ENCODE measurements around the gene ICAM1.
"Not testable (repeated sequence)": the region's sequence is repeated elsewhere in the genome, so short reads cannot be mapped to it uniquely, and the experiment has no call there.

Gene ICAM1

DNA sequence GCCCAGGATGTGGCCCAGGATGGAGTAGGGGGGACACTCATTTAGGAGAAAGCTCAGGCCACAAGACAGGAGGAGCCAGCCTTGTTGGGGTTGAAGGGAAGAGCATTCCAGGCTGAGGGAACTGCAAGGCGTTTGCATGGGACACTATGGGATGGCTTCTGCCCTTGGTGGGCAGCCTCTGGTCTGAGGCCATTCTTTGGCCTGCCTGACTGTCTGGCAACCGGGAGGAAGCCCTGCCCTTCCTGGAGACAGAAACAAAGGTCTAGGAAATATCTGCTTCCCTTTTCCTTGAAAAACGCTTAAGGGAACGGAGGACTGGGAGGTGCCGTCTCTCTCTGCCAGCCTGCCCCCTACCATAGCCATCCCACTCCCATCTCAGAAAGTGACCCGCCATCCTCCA lies 2.8 kb upstream of the ICAM1 start:
- Histone ChIP-seq H3K4me1 (ENCODE audit: control insufficient read depth, insufficient read depth, low read length) (peaks cover 18% of the 10 kb centered on the region), H3K4me3 (ENCODE audit: low read length) (no peak overlapping the region), H3K9ac (ENCODE audit: low read length) (no peak overlapping the region), H3K27me3 (ENCODE audit: control insufficient read depth, insufficient read depth, low read length) (peaks cover 26% of the 10 kb centered on the region), H3K36me3 (ENCODE audit: control insufficient read depth, insufficient read depth, low read length) (no peaks in the 10 kb centered on the region), H3K9me3 (ENCODE audit: control insufficient read depth, low read length) (no peaks in the 10 kb centered on the region)

DNA sequence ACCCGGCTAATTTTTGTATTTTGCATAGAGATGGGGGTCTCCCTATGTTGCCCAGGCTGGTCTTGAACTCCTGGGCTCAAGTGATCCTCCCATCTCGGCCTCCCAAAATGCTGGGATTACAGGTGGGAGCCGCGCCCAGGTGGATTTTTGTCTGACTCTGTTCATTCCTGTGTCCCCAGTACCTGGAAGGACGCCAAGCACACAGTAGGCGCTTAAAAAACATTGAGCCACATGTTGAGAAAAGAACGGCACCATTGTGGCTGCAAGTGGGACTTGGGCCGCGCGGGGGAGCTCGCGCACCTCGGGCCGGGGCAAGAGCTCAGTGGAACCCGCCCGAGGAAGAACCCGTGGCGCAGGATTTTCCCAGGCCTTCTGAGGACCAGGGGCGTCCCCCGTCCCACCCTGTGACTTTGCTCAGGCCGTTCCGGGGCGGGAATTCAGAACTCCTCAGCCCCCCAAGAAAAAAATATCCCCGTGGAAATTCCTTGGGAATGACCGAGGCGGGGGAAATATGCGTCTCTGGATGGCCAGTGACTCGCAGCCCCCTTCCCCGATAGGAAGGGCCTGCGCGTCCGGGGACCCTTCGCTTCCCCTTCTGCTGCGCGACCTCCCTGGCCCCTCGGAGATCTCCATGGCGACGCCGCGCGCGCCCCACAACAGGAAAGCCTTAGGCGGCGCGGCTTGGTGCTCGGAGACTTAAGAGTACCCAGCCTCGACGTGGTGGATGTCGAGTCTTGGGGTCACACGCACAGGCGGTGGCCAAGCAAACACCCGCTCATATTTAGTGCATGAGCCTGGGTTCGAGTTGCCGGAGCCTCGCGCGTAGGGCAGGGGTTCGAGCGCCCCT lies 1.4 kb upstream of the ICAM1 start:
- Histone ChIP-seq H3K27me3 (ENCODE audit: control insufficient read depth, insufficient read depth, low read length) (peaks cover 26% of the 10 kb centered on the region), H3K4me1 (ENCODE audit: control insufficient read depth, insufficient read depth, low read length) (peaks cover 18% of the 10 kb centered on the region), H3K9ac (ENCODE audit: low read length) (peak overlapping the region; percentile 49), H3K36me3 (ENCODE audit: control insufficient read depth, insufficient read depth, low read length) (no peaks in the 10 kb centered on the region), H3K4me3 (ENCODE audit: low read length) (peak overlapping the region; percentile 19), H3K9me3 (ENCODE audit: control insufficient read depth, low read length) (no peaks in the 10 kb centered on the region)

DNA sequence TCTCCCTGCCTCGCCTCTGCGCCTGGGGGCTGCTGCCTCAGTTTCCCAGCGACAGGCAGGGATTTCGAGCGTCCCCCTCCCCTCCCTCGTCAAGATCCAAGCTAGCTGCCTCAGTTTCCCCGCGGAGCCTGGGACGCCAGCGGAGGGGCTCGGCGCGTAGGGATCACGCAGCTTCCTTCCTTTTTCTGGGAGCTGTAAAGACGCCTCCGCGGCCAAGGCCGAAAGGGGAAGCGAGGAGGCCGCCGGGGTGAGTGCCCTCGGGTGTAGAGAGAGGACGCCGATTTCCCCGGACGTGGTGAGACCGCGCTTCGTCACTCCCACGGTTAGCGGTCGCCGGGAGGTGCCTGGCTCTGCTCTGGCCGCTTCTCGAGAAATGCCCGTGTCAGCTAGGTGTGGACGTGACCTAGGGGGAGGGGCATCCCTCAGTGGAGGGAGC lies 722 bp upstream of the ICAM1 start:
- no peaks in the 10 kb centered on the region for H3K36me3 ChIP-seq (ENCODE audit: control insufficient read depth, insufficient read depth, low read length)
- H3K9ac ChIP-seq (ENCODE audit: low read length): peak overlapping the region; percentile 49
- H3K4me1 ChIP-seq (ENCODE audit: control insufficient read depth, insufficient read depth, low read length): peaks cover 18% of the 10 kb centered on the region
- peak overlapping the region; percentile 19 for H3K4me3 ChIP-seq (ENCODE audit: low read length)
- peaks cover 26% of the 10 kb centered on the region for H3K27me3 ChIP-seq (ENCODE audit: control insufficient read depth, insufficient read depth, low read length)
- H3K9me3 ChIP-seq (ENCODE audit: control insufficient read depth, low read length): no peaks in the 10 kb centered on the region

DNA sequence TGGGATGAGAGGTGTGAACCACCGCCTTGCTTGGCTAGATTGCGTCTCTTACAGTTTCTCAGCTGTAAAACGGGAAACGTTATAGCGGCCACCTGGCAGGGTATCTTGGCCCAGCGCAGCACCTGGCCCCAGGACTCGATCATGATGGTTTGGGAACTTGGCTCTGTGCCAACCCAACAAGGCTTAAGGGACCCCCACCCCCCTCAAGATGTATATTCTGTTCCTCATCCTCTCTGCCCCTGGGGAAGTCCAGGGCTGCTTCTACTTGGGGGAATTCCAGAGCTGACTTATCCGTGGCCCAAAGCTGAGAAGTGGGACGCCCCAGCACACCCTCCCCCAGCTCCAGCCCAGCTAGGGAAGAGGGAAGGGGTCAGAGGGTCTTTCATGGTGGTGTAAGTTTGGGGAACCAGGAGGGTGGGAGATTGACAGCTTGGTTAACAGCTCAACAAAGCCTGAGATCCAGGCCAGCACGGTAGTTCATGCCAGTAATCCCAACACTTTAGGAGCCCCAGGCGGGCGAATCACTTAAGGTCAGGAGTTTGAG lies 695 bp downstream of the ICAM1 start:
- Histone ChIP-seq H3K4me3 (ENCODE audit: low read length) (no peak overlapping the region), H3K9me3 (ENCODE audit: control insufficient read depth, low read length) (no peaks in the 10 kb centered on the region), H3K36me3 (ENCODE audit: control insufficient read depth, insufficient read depth, low read length) (no peaks in the 10 kb centered on the region), H3K27me3 (ENCODE audit: control insufficient read depth, insufficient read depth, low read length) (peaks cover 26% of the 10 kb centered on the region), H3K9ac (ENCODE audit: low read length) (peak overlapping the region; percentile 49), H3K4me1 (ENCODE audit: control insufficient read depth, insufficient read depth, low read length) (peaks cover 18% of the 10 kb centered on the region)

DNA sequence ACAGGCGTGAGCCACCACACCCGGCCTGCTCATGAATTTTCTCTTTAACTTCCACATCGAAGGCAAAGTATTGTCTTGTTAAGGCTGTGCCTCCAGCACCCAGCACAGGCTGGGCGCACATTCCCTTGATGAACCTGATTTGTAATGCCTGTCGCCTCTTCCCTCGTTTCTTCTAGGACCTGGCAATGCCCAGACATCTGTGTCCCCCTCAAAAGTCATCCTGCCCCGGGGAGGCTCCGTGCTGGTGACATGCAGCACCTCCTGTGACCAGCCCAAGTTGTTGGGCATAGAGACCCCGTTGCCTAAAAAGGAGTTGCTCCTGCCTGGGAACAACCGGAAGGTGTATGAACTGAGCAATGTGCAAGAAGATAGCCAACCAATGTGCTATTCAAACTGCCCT lies 3.7 kb downstream of the ICAM1 start:
- Histone ChIP-seq H3K9me3 (ENCODE audit: control insufficient read depth, low read length) (no peaks in the 10 kb centered on the region), H3K4me1 (ENCODE audit: control insufficient read depth, insufficient read depth, low read length) (peaks cover 17% of the 10 kb centered on the region), H3K4me3 (ENCODE audit: low read length) (no peak overlapping the region), H3K27me3 (ENCODE audit: control insufficient read depth, insufficient read depth, low read length) (peaks cover 24% of the 10 kb centered on the region), H3K36me3 (ENCODE audit: control insufficient read depth, insufficient read depth, low read length) (no peaks in the 10 kb centered on the region), H3K9ac (ENCODE audit: low read length) (no peak overlapping the region)

DNA sequence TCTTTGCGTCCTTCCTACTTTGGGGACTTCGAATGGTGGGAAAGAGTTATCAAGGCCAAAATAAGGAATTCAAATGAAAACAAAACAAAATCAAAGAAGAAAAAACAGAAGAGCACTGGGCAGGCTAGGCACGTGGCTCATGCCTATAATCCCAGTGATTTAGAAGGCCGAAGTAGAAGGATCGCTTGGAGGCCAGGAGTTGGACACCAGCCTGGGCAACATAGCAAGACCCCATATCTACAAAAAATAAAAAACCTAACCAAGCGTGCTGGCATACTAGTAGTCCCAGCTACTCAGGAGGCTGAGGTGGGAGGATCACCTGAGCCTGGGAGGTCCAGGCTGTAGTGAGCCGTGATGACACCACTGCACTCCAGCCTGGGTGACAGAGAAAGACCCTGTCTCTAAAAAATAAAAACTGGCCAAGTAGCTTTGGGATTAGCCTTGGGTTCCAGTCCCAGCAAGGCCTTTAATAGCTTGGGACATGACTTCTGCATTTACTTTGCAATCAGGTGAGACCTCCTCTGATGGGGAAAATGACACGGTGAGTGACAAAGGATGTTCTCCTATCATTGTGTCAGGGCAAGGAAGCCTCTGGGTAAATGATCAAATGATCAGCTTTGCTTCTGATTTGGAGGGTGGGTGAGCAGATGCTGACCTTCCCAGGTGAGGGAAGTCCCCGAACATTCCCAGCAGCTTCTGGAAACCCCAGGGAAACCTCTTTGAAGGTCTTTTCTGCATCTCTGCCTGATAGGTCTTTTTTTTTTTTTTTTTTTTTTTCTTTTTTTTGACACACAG lies 7.1 kb downstream of the ICAM1 start:
- H3K27me3 ChIP-seq (ENCODE audit: control insufficient read depth, insufficient read depth, low read length): no peaks in the 10 kb centered on the region
- H3K9ac ChIP-seq (ENCODE audit: low read length): no peak overlapping the region
- H3K9me3 ChIP-seq (ENCODE audit: control insufficient read depth, low read length): no peaks in the 10 kb centered on the region
- no peaks in the 10 kb centered on the region for H3K4me1 ChIP-seq (ENCODE audit: control insufficient read depth, insufficient read depth, low read length)
- H3K4me3 ChIP-seq (ENCODE audit: low read length): no peak overlapping the region
- no peaks in the 10 kb centered on the region for H3K36me3 ChIP-seq (ENCODE audit: control insufficient read depth, insufficient read depth, low read length)

DNA sequence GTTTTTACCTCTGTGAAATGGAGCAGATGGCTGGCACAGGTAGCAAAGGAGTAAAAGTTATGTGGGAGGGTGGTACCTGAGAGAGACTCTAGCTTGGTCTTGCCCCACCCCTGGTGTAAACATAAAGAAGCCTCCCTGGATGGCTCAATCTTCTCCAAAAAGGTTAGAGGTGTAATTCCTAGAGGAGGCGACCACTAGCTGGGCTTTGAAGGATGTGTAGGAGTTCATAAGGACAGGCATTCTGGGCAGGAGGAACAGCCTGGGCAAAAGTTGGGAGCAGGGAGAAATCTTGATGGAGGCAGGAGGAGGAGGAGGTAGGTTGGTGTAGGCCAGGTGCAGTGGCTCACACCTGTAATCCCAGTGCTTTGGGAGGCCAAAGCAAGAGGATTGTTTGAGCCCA lies 8.0 kb downstream of the ICAM1 start:
- Histone ChIP-seq H3K9me3 (ENCODE audit: control insufficient read depth, low read length) (no peaks in the 10 kb centered on the region), H3K27me3 (ENCODE audit: control insufficient read depth, insufficient read depth, low read length) (no peaks in the 10 kb centered on the region), H3K36me3 (ENCODE audit: control insufficient read depth, insufficient read depth, low read length) (no peaks in the 10 kb centered on the region), H3K4me3 (ENCODE audit: low read length) (no peak overlapping the region), H3K9ac (ENCODE audit: low read length) (no peak overlapping the region), H3K4me1 (ENCODE audit: control insufficient read depth, insufficient read depth, low read length) (peaks cover 4% of the 10 kb centered on the region)

DNA sequence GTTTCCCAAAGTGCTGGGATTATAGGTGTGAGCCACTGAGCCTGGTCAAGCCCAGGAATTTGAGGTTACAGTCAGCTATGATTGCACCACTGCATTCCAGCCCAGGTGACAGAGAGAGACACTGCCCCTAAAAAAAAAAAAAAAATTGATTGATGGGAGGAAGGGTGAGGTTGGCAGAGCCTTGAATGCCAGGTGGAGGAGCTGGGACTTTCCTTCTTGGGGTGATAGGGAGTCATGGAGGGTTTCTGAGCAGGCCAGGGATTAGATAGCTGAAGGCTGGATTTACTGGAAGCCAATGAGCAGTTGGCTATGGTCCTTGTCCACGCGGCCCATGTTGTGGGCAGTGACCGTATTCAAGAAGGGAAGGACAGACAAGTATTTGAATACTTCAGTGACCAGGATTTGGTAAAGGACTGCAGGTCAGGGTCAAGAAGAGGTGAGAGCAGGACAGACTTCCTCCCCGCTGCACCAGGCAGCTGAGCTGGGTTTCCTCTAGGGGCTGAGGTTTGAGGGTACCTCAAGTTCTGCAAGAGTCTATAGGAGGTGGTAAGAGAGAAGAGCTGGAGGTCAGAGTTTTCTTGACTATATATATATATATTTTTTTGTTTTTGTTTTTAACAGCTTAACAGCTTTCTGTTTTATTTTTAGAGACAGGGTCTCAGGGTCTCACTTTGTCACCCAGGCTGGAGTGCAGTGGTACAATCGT lies 9.0 kb downstream of the ICAM1 start:
- peaks cover 4% of the 10 kb centered on the region for H3K4me1 ChIP-seq (ENCODE audit: control insufficient read depth, insufficient read depth, low read length)
- no peaks in the 10 kb centered on the region for H3K27me3 ChIP-seq (ENCODE audit: control insufficient read depth, insufficient read depth, low read length)
- H3K36me3 ChIP-seq (ENCODE audit: control insufficient read depth, insufficient read depth, low read length): no peaks in the 10 kb centered on the region
- no peak overlapping the region for H3K4me3 ChIP-seq (ENCODE audit: low read length)
- no peaks in the 10 kb centered on the region for H3K9me3 ChIP-seq (ENCODE audit: control insufficient read depth, low read length)
- no peak overlapping the region for H3K9ac ChIP-seq (ENCODE audit: low read length)

DNA sequence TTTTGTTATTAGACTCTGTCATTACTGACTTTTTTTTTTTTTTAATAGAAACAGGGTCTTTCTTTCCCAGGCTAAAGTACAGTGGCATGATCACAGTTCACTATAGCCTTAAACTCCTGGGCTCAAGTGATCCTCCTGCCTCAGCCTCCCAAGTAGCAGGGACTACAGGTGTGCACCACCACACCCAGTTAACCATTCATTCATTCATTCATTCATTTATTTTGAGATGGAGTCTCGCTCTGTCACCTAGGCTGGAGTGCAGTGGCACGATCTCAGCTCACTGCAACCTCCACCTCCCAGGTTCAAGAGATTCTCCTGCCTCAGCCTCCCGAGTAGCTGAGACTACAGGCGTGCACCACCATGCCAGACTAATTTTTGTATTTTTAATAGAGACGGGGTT lies 11.1 kb downstream of the ICAM1 start:
- H3K27me3 ChIP-seq (ENCODE audit: control insufficient read depth, insufficient read depth, low read length); H3K9ac ChIP-seq (ENCODE audit: low read length); H3K4me3 ChIP-seq (ENCODE audit: low read length); H3K36me3 ChIP-seq (ENCODE audit: control insufficient read depth, insufficient read depth, low read length); H3K9me3 ChIP-seq (ENCODE audit: control insufficient read depth, low read length): not testable (repeated sequence)
- H3K4me1 ChIP-seq (ENCODE audit: control insufficient read depth, insufficient read depth, low read length): peaks cover 10% of the 10 kb centered on the region

DNA sequence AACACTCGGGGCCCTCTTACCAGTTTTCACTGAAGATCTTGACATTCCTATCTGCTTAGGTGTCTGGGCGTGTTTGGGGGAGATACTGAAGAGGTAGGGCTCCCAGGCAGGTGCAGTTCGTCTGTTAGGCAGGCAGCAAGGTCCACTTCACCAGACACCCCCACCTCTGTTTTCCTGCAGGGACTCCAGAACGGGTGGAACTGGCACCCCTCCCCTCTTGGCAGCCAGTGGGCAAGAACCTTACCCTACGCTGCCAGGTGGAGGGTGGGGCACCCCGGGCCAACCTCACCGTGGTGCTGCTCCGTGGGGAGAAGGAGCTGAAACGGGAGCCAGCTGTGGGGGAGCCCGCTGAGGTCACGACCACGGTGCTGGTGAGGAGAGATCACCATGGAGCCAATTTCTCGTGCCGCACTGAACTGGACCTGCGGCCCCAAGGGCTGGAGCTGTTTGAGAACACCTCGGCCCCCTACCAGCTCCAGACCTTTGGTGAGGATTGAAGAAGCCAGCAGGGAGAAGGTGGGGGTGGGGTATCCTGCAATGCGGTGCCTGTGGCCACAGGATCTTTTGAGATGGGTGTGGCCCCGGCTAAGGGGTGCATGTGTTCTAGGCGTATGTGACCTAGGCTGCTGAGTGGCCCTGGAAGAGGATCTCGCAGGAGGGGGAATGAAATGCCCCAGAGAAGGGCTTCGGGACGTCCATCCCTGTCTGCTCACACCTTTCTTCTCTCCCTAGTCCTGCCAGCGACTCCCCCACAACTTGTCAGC lies 12.6 kb downstream of the ICAM1 start:
- peaks cover 18% of the 10 kb centered on the region for H3K27me3 ChIP-seq (ENCODE audit: control insufficient read depth, insufficient read depth, low read length)

More for the DNA sequence above, 12.6 kb downstream of the ICAM1 start:
- peaks cover 21% of the 10 kb centered on the region for H3K4me1 ChIP-seq (ENCODE audit: control insufficient read depth, insufficient read depth, low read length)
- H3K9me3 ChIP-seq (ENCODE audit: control insufficient read depth, low read length): no peaks in the 10 kb centered on the region
- H3K4me3 ChIP-seq (ENCODE audit: low read length): no peak overlapping the region
- no peak overlapping the region for H3K9ac ChIP-seq (ENCODE audit: low read length)
- H3K36me3 ChIP-seq (ENCODE audit: control insufficient read depth, insufficient read depth, low read length): no peaks in the 10 kb centered on the region

Data from mucosa of stomach (tissue), 1 donor.